Activated CD8-positive, alpha-beta T cell treated with anti-CD3 and anti-CD28 coated beads, Interleukin-2, amount 10 ng/mL, durations not matched to agents 7 days and 5 days (primary cell): Measurements from ENCODE around the gene SHC4. TPM values are rescaled to one million over a fixed set of nuclear protein-coding genes. Genes with fewer than 3 reads are reported as not detected.
"Not testable (repeated sequence)": the region's sequence is repeated elsewhere in the genome, so short reads cannot be mapped to it uniquely, and the experiment has no call there.

ENCODE experiments used
- ATAC-seq: fragments of 150-1000 bp; cut with Tn5 transposase; one replicate; pipeline ENCODE4 v1.10.0; 2021; ENCODE audit warnings: moderate library complexity
- CTCF ChIA-PET: fragments of 350-600 bp; sonication (Branson Sonifier 250); formaldehyde crosslinking; loops from one replicate; lab custom pipeline; 2021; ENCODE audit warnings: antibody characterized with exemption; lab: Charles Lee
- POLR2A ChIA-PET: fragments of 350-600 bp; sonication (Branson Sonifier 250); formaldehyde crosslinking; loops from one replicate; lab custom pipeline; 2021; ENCODE audit warnings: antibody characterized with exemption; lab: Charles Lee
- DNase-seq: peaks from one replicate; pipeline ENCODE4 v3.0.0-alpha.2; 2020
- H3K27ac Mint-ChIP-seq: one replicate; pipeline ENCODE4 v1.8.0; 2021; ENCODE audit warnings: mild to moderate bottlenecking, mixed read lengths
- H3K27me3 Mint-ChIP-seq: one replicate; pipeline ENCODE4 v1.8.0; 2021; ENCODE audit warnings: low read depth, mixed read lengths
- H3K36me3 Mint-ChIP-seq: one replicate; pipeline ENCODE4 v1.8.0; 2021; ENCODE audit warnings: low read depth, mixed read lengths
- H3K4me1 Mint-ChIP-seq: one replicate; pipeline ENCODE4 v1.8.0; 2021; ENCODE audit warnings: low read depth, mixed read lengths
- H3K4me3 Mint-ChIP-seq: one replicate; pipeline ENCODE4 v1.8.0; 2021; ENCODE audit warnings: mild to moderate bottlenecking, mixed read lengths
- H3K9me3 Mint-ChIP-seq: one replicate; pipeline ENCODE4 v1.8.0; 2022; ENCODE audit warnings: mixed read lengths; ENCODE audit not compliant: insufficient read depth
- total RNA-seq, 2 experiments: library from RNA; stranded (reverse); gene quantifications; one replicate each; pipeline ENCODE4 v1.2.3, GENCODE V29; 2021

SHC4 gene
- total RNA-seq, 2 experiments from 2014 or later: 0.65 to 0.66 TPM

DNA sequence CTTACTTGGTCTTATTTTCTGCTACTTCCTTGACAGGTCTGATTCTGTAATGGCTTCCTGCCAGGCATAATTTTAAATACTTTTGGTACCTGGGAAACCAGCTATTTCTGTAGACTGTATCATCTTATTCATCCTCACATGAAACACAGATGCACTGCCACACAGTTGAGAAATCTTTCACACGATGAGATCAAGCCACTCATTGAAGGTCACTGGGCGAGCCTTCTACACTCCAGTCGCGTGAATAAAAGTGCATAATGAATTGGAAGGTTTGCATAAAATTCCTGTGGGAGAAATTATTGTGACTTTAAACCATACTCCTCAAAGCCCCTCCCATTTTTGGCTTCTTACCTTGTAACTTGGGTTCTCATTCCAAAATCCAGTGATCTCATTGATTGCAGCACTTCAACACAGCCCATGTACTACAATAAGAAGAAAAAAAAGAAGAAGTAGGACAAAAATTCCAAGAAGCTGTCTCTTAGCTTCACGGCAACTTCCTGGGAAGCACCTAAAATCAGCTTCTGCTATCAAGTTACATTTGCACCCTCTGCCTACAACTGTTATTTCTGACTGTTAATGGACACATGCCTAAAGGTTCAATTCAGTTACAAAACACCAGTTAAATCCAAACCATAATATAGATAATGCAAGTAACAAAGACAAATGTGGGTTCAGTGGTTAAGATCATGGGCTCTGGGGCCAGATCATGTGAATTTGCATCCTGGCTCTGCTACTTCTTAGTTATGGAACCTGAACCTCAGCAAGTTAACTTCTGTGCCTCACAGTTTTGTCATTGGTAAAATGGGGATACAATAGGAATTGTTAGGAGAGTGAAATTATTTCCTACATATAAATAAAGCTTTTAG lies 39.0 kb downstream of the SHC4 start:
- ChIA-PET POLR2A (interaction anchor here (1.3 kb wide), 1 partner anchor 47 kb away, joined by 6 read pairs; the partner anchor contains the start of gene EID1), CTCF (interaction anchor here (0.8 to 2.1 kb wide), 6 partner anchors 20 to 63 kb away, joined by 3 to 10 read pairs (median 3); no protein-coding TSS in a partner anchor)
- H3K27ac Mint-ChIP-seq: no peak overlapping the region
- no peak for ATAC-seq
- H3K4me3 Mint-ChIP-seq: no peak overlapping the region
- DNase-seq: no peak
- no peaks in the 10 kb centered on the region for H3K9me3 Mint-ChIP-seq
- H3K4me1 Mint-ChIP-seq: peaks cover 30% of the 10 kb centered on the region
- H3K27me3 Mint-ChIP-seq: no peaks in the 10 kb centered on the region
- no peaks in the 10 kb centered on the region for H3K36me3 Mint-ChIP-seq

DNA sequence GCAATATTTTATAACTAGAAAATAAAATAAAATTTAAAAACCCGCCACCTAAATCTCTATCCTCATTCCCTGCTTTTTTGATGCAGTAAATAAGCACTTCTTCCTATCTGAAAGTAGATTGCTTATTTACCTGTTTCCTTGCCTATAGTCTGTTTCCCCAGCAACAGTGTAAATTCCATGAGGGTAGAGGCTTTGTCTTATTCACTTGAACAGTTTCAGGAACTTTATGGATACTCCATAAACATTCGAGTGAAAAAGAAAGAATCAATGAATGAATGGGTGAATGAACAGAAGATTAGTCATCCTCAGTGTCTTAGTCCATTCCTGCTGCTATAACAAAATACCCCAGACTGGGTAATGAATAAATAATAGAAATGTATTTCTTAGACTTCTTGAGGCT lies 41.7 kb downstream of the SHC4 start:
- H3K9me3 Mint-ChIP-seq: no peaks in the 10 kb centered on the region
- ATAC-seq: no peak
- no peaks in the 10 kb centered on the region for H3K36me3 Mint-ChIP-seq
- POLR2A ChIA-PET: no interaction called here
- CTCF ChIA-PET: no interaction called here
- peaks cover 10% of the 10 kb centered on the region for H3K27me3 Mint-ChIP-seq
- no peak for DNase-seq
- peaks cover 17% of the 10 kb centered on the region for H3K4me1 Mint-ChIP-seq
- H3K4me3 Mint-ChIP-seq: no peak overlapping the region
- H3K27ac Mint-ChIP-seq: no peak overlapping the region

GRCh38 chr15:48916721-48917120 lies 47.0 kb downstream of the SHC4 start:
- Mint-ChIP-seq H3K27ac (no peak overlapping the region), H3K4me3 (no peak overlapping the region), H3K36me3 (no peaks in the 10 kb centered on the region), H3K27me3 (peaks cover 17% of the 10 kb centered on the region), H3K9me3 (no peaks in the 10 kb centered on the region), H3K4me1 (peaks cover 5% of the 10 kb centered on the region)
- DNase-seq (no peak), ATAC-seq (no peak)
- ChIA-PET POLR2A (no interaction called here), CTCF (interaction anchor here (0.7 to 1.3 kb wide), 2 partner anchors 12 to 59 kb away, joined by 3 to 6 read pairs; no protein-coding TSS in a partner anchor)

GRCh38 chr15:48915861-48916260 lies 47.9 kb downstream of the SHC4 start:
- CTCF ChIA-PET: no interaction called here
- H3K27me3 Mint-ChIP-seq: peaks cover 17% of the 10 kb centered on the region
- DNase-seq (no peak), ATAC-seq (no peak)
- H3K4me3 Mint-ChIP-seq: no peak overlapping the region
- POLR2A ChIA-PET: interaction anchor here (0.6 kb wide), 1 partner anchor 722 kb away, joined by 4 read pairs; no protein-coding TSS in a partner anchor
- no peaks in the 10 kb centered on the region for H3K36me3 Mint-ChIP-seq
- H3K4me1 Mint-ChIP-seq: peaks cover 5% of the 10 kb centered on the region
- H3K27ac Mint-ChIP-seq: no peak overlapping the region
- no peaks in the 10 kb centered on the region for H3K9me3 Mint-ChIP-seq

- ChIA-PET CTCF (interaction anchor here (0.6 to 1.9 kb wide), 3 partner anchors 37 to 61 kb away, joined by 3 to 6 read pairs (median 5); partner anchors contain the start of gene EID1), POLR2A (no interaction called here)
- peaks cover 5% of the 10 kb centered on the region for H3K4me1 Mint-ChIP-seq
- ATAC-seq (no peak), DNase-seq (no peak)
- no peaks in the 10 kb centered on the region for H3K36me3 Mint-ChIP-seq
- H3K27ac Mint-ChIP-seq: no peak overlapping the region
- peaks cover 23% of the 10 kb centered on the region for H3K27me3 Mint-ChIP-seq
- no peak overlapping the region for H3K4me3 Mint-ChIP-seq
- H3K9me3 Mint-ChIP-seq: no peaks in the 10 kb centered on the region
Observed at GRCh38 chr15:48914717-48915116, 49.0 kb downstream of the SHC4 start.

- DNase-seq (no peak), ATAC-seq (no peak)
- Mint-ChIP-seq H3K4me1 (peaks cover 5% of the 10 kb centered on the region), H3K27me3 (peaks cover 19% of the 10 kb centered on the region), H3K9me3 (no peaks in the 10 kb centered on the region), H3K4me3 (no peak overlapping the region), H3K36me3 (no peaks in the 10 kb centered on the region), H3K27ac (no peak overlapping the region)
- POLR2A ChIA-PET: interaction anchor here (1.2 kb wide), 1 partner anchor 51 kb away, joined by 3 read pairs; the partner anchor contains the start of gene SHC4
- CTCF ChIA-PET: interaction anchor here (0.7 to 1.9 kb wide), 2 partner anchors 35 to 63 kb away, joined by 4 to 5 read pairs; partner anchors contain the start of gene EID1
Observed at GRCh38 chr15:48913141-48913540, 50.6 kb downstream of the SHC4 start.

DNA sequence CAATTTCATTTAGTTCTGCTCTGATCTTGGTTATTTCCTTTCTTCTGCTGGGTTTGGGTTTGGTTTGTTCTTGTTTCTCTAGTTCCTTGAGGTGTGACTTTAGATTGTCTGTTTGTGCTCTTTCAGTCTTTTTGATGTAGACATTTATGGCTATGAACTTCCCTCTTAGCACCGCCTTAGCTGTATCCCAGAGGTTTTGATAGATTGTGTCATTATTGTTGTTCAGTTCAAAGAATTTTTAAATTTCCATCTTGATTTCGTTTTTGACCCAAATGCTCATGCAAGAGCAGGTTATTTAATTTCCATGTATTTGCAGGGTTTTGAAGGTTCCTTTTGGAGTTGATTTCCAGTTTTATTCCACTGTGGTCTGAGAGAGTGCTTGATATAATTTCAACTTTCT lies 53.2 kb downstream of the SHC4 start:
- POLR2A ChIA-PET, ATAC-seq, H3K27ac Mint-ChIP-seq, H3K4me3 Mint-ChIP-seq, H3K4me1 Mint-ChIP-seq, H3K36me3 Mint-ChIP-seq, H3K9me3 Mint-ChIP-seq, DNase-seq: not testable (repeated sequence)
- CTCF ChIA-PET: interaction anchor here (0.7 kb wide), 1 partner anchor 29 kb away, joined by 3 read pairs; no protein-coding TSS in a partner anchor
- peaks cover 12% of the 10 kb centered on the region for H3K27me3 Mint-ChIP-seq

DNA sequence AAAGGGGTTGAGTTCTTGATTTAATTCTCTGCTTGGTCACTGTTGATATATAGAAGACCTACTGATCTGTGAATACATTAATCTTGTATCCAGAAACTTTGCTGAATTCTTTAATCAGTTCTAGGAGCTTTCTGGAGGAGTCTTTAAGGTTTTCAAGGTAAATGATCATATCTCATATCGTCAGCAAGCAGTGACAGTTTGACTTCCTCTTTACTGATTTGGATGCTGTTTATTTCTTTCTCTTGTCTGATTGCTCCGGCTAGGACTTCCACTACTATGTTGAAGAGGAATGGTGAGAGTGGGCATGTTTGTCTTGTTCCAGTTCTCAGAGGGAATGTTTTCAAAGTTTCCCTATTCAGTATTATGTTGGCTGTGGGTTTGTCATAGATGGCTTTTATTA lies 54.4 kb downstream of the SHC4 start:
- H3K9me3 Mint-ChIP-seq, H3K4me1 Mint-ChIP-seq, DNase-seq, ATAC-seq, H3K27ac Mint-ChIP-seq, POLR2A ChIA-PET, H3K36me3 Mint-ChIP-seq, H3K4me3 Mint-ChIP-seq, CTCF ChIA-PET: not testable (repeated sequence)
- peaks cover 12% of the 10 kb centered on the region for H3K27me3 Mint-ChIP-seq

DNA sequence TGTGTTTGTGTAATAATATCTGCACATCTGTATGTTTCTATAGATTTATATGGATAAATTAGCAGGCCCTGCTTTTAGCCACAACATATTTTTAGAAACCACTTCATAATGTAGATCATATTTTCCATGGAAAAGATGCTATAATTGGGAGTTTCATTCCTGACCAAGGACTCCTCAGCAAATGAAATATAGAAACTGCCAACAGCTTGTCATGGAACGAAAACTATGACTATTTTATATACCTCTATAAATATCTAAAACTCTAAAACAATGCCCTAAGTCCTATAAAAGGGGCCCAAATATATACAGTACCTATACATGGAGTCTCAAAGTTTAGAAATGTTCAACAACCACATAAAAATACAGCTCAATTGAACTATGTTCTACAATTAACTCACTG lies 57.9 kb downstream of the SHC4 start:
- Mint-ChIP-seq H3K4me1 (no peaks in the 10 kb centered on the region), H3K9me3 (no peaks in the 10 kb centered on the region), H3K27ac (no peak overlapping the region), H3K4me3 (no peak overlapping the region), H3K36me3 (no peaks in the 10 kb centered on the region), H3K27me3 (peaks cover 8% of the 10 kb centered on the region)
- ATAC-seq (no peak), DNase-seq (no peak)
- POLR2A ChIA-PET: no interaction called here
- CTCF ChIA-PET: interaction anchor here (1.0 to 2.8 kb wide), 3 partner anchors 12 to 240 kb away, joined by 3 to 11 read pairs (median 3); no protein-coding TSS in a partner anchor

- ChIA-PET POLR2A (no interaction called here), CTCF (interaction anchor here (1.0 to 2.8 kb wide), 3 partner anchors 13 to 240 kb away, joined by 3 to 11 read pairs (median 3); no protein-coding TSS in a partner anchor)
- Mint-ChIP-seq H3K27ac (no peak overlapping the region), H3K36me3 (no peaks in the 10 kb centered on the region), H3K27me3 (peaks cover 5% of the 10 kb centered on the region), H3K4me3 (no peak overlapping the region), H3K9me3 (no peaks in the 10 kb centered on the region), H3K4me1 (no peaks in the 10 kb centered on the region)
- no peak for ATAC-seq
- no peak for DNase-seq
Observed at GRCh38 chr15:48905216-48905615, 58.5 kb downstream of the SHC4 start.

DNA sequence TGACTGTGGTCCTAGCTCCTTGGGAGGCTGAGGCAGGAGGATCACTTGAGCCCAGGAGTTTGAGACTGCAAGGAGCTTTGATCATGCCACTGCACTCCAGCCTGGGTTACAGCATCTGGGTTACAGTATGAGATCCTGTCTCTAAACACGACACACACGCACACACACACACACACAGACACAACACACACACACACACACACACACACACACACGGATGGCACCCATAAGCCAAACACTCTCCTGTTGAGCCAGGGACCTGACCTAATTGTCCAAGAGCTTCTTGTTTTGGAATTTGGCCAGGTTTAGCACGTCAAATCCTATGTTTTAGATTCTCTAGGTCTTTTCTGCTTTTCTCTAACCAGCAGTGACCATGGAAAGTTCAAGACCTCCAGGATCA lies 59.0 kb downstream of the SHC4 start:
- Mint-ChIP-seq H3K36me3 (no peaks in the 10 kb centered on the region), H3K27ac (no peak overlapping the region), H3K9me3 (no peaks in the 10 kb centered on the region), H3K27me3 (peaks cover 2% of the 10 kb centered on the region), H3K4me3 (no peak overlapping the region), H3K4me1 (no peaks in the 10 kb centered on the region)
- no peak for ATAC-seq
- DNase-seq: no peak
- ChIA-PET CTCF (interaction anchor here (1.2 to 2.8 kb wide), 2 partner anchors 14 to 71 kb away, joined by 3 to 11 read pairs; no protein-coding TSS in a partner anchor), POLR2A (no interaction called here)

- ATAC-seq: no peak
- ChIA-PET POLR2A (no interaction called here), CTCF (no interaction called here)
- H3K27ac Mint-ChIP-seq: no peak overlapping the region
- DNase-seq: no peak
- no peaks in the 10 kb centered on the region for H3K9me3 Mint-ChIP-seq
- no peaks in the 10 kb centered on the region for H3K36me3 Mint-ChIP-seq
- H3K27me3 Mint-ChIP-seq: peaks cover 15% of the 10 kb centered on the region
- peaks cover 15% of the 10 kb centered on the region for H3K4me1 Mint-ChIP-seq
- H3K4me3 Mint-ChIP-seq: no peak overlapping the region
Observed at GRCh38 chr15:48899793-48900192, 63.9 kb downstream of the SHC4 start.
